GM19455 (cell line): ENCODE results near the gene FN3KRP.

ENCODE experiments used
- ATAC-seq: cut with Tn5 transposase; IDR thresholded peaks from one replicate; pipeline ENCODE4 v1.9.1; 2021; ENCODE audit not compliant: unreplicated experiment

FN3KRP gene

DNA sequence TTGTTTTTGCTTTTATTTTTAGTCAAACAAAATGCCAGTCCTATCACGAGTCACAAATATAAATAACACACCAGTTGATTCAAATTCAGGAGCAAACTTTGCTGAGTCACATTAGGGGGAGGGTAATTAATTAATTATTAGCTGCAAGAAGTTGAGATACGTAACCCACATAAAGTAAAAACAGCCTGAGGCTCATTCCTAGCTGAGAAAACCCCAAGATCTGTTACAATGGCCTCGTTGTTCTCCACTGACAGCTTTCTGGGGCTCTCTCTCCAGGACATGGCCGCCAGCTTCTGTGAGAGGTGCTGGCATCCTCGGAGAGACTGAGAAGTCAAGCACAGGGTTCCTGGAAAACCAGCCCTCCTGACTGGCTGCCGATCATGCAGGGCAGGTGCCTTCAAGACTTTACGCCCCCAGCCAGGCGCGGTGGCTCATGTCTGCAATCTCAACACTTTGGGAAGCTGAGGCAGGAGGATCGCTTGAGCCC lies 29.1 kb upstream of the FN3KRP start:
- ATAC-seq, result no peak

- ATAC-seq, result no peak
These were observed 28.6 kb upstream of the FN3KRP start for GRCh38 chr17:82687871-82688270.

GRCh38 chr17:82689077-82689476 lies 27.4 kb upstream of the FN3KRP start:
- no peak for ATAC-seq

- no peak for ATAC-seq
These were observed 25.6 kb upstream of the FN3KRP start for GRCh38 chr17:82690786-82691489.

DNA sequence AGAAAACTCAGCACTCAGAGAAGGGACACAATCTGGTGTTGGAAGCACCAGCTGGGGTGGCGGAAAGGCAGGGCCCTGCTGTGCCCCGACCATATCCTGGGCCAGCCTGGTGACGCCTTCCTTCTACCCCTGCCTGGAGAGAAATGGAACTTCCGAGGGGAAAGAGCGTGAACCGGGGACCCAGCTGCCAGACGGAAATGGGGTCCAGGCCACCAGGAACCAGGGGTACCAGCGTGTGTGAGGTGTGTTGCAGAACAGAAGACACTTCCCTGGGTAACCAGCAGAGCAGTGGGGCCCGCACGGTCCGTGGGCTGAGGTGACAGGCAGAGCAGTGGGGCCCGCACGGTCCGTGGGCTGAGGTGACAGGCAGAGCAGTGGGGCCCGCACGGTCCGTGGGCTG lies 24.8 kb upstream of the FN3KRP start:
- no peak for ATAC-seq

DNA sequence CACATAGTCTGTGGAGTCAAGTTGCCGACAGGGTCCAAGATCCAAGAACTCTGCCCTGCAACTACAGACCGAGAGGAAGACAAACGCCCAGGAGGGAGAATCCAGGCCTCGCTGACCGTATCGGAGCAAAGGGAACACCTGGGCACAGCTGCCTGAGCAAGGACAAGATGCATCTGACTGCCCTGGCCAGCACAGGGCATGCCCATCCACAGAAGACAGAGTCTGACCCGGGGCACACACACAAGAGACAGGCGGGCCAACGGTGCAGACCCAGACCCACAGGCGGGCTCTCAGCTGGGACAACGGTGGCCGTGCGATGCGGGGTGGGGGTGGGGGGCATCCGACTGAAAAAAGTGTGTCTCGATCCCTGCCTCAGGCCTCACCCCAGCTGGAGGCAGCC lies 24.2 kb upstream of the FN3KRP start:
- no peak for ATAC-seq

DNA sequence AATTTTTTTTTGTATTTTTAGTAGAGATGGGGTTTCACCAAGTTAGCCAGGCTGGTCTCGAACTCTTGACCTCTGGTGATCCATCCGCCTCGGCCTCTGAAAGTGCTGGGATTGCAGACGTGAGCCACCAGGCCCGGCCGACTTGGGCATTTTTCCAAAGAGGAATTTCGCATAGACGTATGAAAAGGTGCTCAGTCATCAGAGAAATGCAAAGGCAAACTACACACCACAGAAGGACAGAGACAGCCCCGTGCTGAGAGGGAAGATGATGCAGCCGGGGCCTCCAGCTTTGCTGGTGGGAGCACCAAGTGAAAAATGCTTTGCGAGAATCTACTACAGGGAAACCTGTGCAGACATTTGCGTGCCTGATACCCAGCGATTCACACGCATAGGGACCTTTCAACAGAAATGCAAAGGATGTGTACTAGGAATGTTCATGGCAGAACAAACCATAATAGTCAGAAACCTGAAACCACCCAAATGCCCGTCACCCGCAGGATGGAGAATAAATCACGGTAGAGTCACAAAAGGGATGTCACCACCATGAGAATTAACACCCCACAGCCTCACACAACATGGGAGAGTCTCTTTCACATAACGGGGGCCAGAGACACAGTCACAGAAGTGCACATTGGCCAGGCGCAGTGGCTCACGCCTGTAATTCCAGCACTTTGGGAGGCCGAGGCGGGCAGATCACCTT lies 23.2 kb upstream of the FN3KRP start:
- no peak for ATAC-seq

DNA sequence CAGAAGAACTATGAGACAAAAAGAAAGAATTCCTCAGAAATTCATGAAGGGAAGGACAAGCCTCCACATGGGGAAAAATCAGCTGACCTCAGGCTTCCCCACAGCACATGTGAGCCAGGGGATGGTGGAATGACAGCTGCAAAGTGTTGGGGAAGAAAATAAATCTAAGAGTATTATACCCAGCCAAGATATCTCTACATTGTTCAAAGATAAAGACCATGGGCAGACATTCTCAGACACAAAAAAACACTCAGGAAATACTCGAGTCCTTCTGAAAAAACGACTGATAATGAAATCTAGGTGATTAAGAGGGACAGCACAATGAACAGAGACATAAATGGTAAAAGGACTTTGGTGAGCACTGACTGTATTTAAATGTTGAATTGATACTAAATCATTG lies 21.9 kb upstream of the FN3KRP start:
- no peak for ATAC-seq

- ATAC-seq, result no peak
These were observed 20.2 kb upstream of the FN3KRP start for GRCh38 chr17:82696259-82696658.

GRCh38 chr17:82696916-82697807 lies 19.3 kb upstream of the FN3KRP start:
- ATAC-seq, result no peak

- no peak for ATAC-seq
These were observed 18.8 kb upstream of the FN3KRP start for GRCh38 chr17:82697808-82698064.

- peak; percentile 92 for ATAC-seq
These were observed 18.2 kb upstream of the FN3KRP start, which contains the start of gene RAB40B for GRCh38 chr17:82698065-82698973. Gene RAB40B (minus strand): TSS chr17:82698698. CDS start chr17:82698596, 102 bp downstream.

GRCh38 chr17:82698974-82699442 lies 17.5 kb upstream of the FN3KRP start:
- peak; percentile 16 for ATAC-seq

DNA sequence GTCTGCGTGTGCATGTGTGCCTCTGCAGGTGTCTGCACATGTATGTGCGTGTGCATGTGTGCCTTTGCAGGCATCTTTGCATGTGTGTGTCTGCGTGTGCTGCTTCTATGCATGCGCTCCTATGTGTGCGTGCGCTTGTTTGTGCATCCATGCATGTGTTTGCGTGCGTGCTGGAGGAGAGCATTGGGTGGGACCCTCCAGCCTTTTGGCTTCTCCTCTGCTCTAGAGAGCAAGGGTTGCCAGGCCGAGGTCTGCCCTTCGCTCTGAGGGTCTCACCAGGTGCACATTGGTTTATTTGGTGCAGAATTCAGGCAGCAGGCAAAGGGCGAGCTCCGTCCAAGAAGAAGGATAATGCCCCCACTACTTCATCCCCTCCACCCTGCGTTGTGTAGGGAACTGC lies 17.0 kb upstream of the FN3KRP start:
- no peak for ATAC-seq

DNA sequence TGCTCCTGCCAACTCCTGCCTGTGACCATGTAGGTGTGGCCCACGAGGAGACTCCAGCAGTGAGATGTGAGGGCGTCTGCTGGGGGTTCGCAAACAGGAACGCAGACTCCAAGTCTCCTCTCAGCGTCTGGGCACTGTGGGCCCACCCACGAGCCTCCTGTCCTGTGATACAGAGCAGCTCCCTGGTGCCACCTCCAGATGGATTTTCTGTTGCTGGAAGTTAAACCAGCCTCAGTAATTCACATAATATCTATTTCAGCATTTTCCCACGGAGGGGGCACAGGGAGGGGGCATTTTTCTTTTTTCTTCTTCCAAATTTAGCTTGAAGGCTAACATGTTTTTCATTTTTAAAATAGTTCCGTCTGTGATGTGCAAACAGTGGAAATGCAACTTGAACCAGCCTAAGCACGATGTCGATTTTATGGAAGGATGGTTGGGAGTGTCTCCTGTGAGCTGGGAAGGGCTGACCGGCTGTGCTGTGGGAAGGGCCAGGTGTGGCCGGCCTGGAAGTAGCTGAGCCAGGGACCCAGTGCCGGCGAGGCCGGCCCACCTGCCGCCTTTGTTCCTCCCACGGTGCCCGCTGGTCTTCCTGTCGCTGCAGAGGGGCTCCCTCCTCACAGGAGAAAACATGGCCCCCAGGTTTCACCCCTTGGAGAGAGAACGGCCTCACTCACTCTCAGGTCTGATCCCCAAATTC lies 14.1 kb upstream of the FN3KRP start:
- ATAC-seq, result no peak

- no peak for ATAC-seq
These were observed 13.3 kb upstream of the FN3KRP start for GRCh38 chr17:82703036-82703745.

- ATAC-seq, result no peak
These were observed 12.3 kb upstream of the FN3KRP start for GRCh38 chr17:82703935-82704865.

GRCh38 chr17:82704886-82705285 lies 11.6 kb upstream of the FN3KRP start:
- no peak for ATAC-seq
